PC-9 (cell line): Measurements from ENCODE around the gene ARMC12. TPM values are rescaled to one million over a fixed set of nuclear protein-coding genes. Genes with fewer than 3 reads are reported as not detected.

Experiments
- BruUV-seq: library from RNA; stranded (reverse); fragments of 400-500 nt; replicated peaks from 2 replicates; lab custom pipeline; 2021; lab: Mats Ljungman, UMichigan
- CTCF ChIA-PET: fragments of 300-600 bp; sonication (Branson Sonifier 250); formaldehyde crosslinking; loops from one replicate; lab custom pipeline; 2022; ENCODE audit warnings: antibody characterized with exemption; lab: Charles Lee
- POLR2A ChIA-PET: fragments of 300-600 bp; sonication (Branson Sonifier 250); formaldehyde crosslinking; loops from one replicate; lab custom pipeline; 2022; ENCODE audit warnings: antibody characterized with exemption; ENCODE audit not compliant: unreplicated experiment; lab: Charles Lee
- DNase-seq, 2 experiments: peaks; one replicate each; pipeline versions ENCODE4 v3.0.0 to v3.0.0-alpha.2; 2015 to 2022; ENCODE audit warnings: mixed read lengths in 1 of 2
- H2AFZ ChIP-seq: fragments of 200-600 bp; sonication (generic); 2 replicates; pipeline ENCODE4 v1.8.1; 2017; ENCODE audit warnings: antibody characterized with exemption
- H3F3A ChIP-seq: fragments of 200-600 bp; sonication (generic); 2 replicates; pipeline ENCODE4 v1.8.1; 2017; ENCODE audit warnings: antibody characterized with exemption, mild to moderate bottlenecking, low read depth; ENCODE audit not compliant: insufficient read depth
- H3K27ac ChIP-seq: fragments of 200-600 bp; sonication (generic); 2 replicates; pipeline ENCODE4 v1.6.1; 2016; ENCODE audit warnings: mixed run types
- H3K27me3 ChIP-seq: fragments of 200-600 bp; sonication (generic); 2 replicates; pipeline ENCODE4 v1.6.1; 2016; ENCODE audit warnings: low read depth, mixed run types; ENCODE audit not compliant: insufficient read depth
- H3K36me3 ChIP-seq: fragments of 200-600 bp; sonication (generic); 2 replicates; pipeline ENCODE4 v1.6.1; 2016; ENCODE audit warnings: low read depth, mixed run types
- H3K4me1 ChIP-seq: fragments of 200-600 bp; sonication (generic); replicated peaks from 2 replicates; pipeline ENCODE4 v1.6.1; 2016; ENCODE audit warnings: mixed run types; ENCODE audit not compliant: insufficient read depth
- H3K4me2 ChIP-seq: fragments of 200-600 bp; sonication (generic); 2 replicates; pipeline ENCODE4 v1.6.1; 2017; ENCODE audit warnings: mixed run types
- H3K4me3 ChIP-seq: fragments of 200-600 bp; sonication (generic); 2 replicates; pipeline ENCODE4 v1.6.1; 2016; ENCODE audit warnings: mixed run types
- H3K79me2 ChIP-seq: fragments of 200-600 bp; sonication (generic); 2 replicates; pipeline ENCODE4 v1.6.1; 2017; ENCODE audit warnings: low read depth, mixed run types
- H3K9me2 ChIP-seq: fragments of 200-600 bp; sonication (generic); 2 replicates; pipeline ENCODE4 v1.8.1; 2017; ENCODE audit warnings: mild to moderate bottlenecking; ENCODE audit not compliant: insufficient read depth
- H3K9me3 ChIP-seq: fragments of 200-600 bp; sonication (generic); 2 replicates; pipeline ENCODE4 v1.8.1; 2016; ENCODE audit warnings: low read depth; ENCODE audit not compliant: insufficient read depth
- H4K20me1 ChIP-seq: fragments of 200-600 bp; sonication (generic); 2 replicates; pipeline ENCODE4 v1.8.1; 2017; ENCODE audit not compliant: insufficient read depth
- EZH2 ChIP-seq: fragments of 200-600 bp; sonication (generic); IDR thresholded peaks from 2 replicates; pipeline ENCODE4 v1.8.0; 2017; ENCODE audit warnings: antibody characterized with exemption, low read depth
- intact Hi-C: fragments of 100-400 bp; cut with micrococcal nuclease; formaldehyde crosslinking; loops from one replicate; pipeline ENCODE4 v1.10.0; 2022; ENCODE audit not compliant: unreplicated experiment
- total RNA-seq: library from RNA; stranded (reverse); gene quantifications from 2 replicates; pipeline ENCODE4 v1.2.3, GENCODE V29; 2021
- TF ChIP-seq, protein P1 (sequence below): fragments of 200-600 bp; sonication (generic); conservative IDR thresholded peaks from 2 replicates; pipeline ENCODE4 v1.6.1; 2017; ENCODE audit warnings: mixed run types, antibody characterized with exemption, mild to moderate bottlenecking, moderate library complexity

Gene ARMC12
- total RNA-seq, 1 experiment from 2014 or later = 0.57 TPM

- DNase-seq = no peak
- no peaks in the 10 kb centered on the region for H3K9me3 ChIP-seq
- no peak overlapping the region for H3K27ac ChIP-seq
- H3K4me2 ChIP-seq = no peak overlapping the region
- H3K4me3 ChIP-seq = no peak overlapping the region
- ChIA-PET CTCF (no interaction called here), POLR2A (interaction anchor here (0.7 kb wide), 1 partner anchor 571 kb away, joined by 3 read pairs; no protein-coding TSS in a partner anchor)
- no peaks in the 10 kb centered on the region for H3K79me2 ChIP-seq
- no peaks in the 10 kb centered on the region for H3K36me3 ChIP-seq
- no peaks in the 10 kb centered on the region for H4K20me1 ChIP-seq
- intact Hi-C loops = no loop called here
- no peak overlapping the region for H2AFZ ChIP-seq
- TF ChIP-seq, protein P1, sequence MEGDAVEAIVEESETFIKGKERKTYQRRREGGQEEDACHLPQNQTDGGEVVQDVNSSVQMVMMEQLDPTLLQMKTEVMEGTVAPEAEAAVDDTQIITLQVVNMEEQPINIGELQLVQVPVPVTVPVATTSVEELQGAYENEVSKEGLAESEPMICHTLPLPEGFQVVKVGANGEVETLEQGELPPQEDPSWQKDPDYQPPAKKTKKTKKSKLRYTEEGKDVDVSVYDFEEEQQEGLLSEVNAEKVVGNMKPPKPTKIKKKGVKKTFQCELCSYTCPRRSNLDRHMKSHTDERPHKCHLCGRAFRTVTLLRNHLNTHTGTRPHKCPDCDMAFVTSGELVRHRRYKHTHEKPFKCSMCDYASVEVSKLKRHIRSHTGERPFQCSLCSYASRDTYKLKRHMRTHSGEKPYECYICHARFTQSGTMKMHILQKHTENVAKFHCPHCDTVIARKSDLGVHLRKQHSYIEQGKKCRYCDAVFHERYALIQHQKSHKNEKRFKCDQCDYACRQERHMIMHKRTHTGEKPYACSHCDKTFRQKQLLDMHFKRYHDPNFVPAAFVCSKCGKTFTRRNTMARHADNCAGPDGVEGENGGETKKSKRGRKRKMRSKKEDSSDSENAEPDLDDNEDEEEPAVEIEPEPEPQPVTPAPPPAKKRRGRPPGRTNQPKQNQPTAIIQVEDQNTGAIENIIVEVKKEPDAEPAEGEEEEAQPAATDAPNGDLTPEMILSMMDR = no peak
- no peak for TF ChIP-seq EZH2
- H3K9me2 ChIP-seq = no peaks in the 10 kb centered on the region
- H3F3A ChIP-seq = peaks cover 3% of the 10 kb centered on the region; the same call in 1 of the 2 replicates
- peaks cover 4% of the 10 kb centered on the region; the same call in 1 of the 2 replicates for H3K27me3 ChIP-seq
- no TSS peak for BruUV-seq
- peaks cover 14% of the 10 kb centered on the region for H3K4me1 ChIP-seq
Observed at GRCh38 chr6:35787266-35788218, 50.7 kb downstream of the ARMC12 start.

DNA sequence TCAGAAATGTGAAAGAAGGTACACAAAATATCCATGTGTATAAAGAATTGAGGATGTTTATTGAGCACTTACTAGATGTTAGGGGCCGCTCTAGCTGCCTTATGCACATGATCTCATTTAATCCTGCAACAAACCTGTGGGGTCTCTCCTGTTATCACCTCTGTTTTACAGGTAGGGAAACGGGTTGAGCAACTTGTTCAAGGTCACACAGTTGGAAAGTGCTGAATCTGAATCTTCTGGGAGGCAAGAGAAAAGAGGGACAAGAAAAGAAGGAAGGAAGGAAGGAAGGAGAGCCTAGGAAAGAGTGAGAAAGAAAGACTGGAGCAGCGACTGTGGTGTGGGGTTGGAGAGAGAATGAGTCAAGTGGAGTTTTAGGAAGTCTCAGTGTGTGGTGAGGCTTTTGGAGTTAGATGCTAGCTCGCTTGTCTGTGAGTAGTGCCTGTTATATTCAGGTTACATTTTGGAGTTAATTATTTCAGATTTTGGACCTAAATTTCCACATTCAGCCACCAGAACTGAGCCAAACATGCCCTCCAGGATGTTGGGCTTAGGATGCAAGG is 51.7 kb downstream of the ARMC12 start:
- H3K27me3 ChIP-seq = peaks cover 4% of the 10 kb centered on the region; the same call in 1 of the 2 replicates
- no peaks in the 10 kb centered on the region for H3K36me3 ChIP-seq
- no peaks in the 10 kb centered on the region for H3K9me3 ChIP-seq
- intact Hi-C loops = no loop called here
- H3K4me1 ChIP-seq = peaks cover 9% of the 10 kb centered on the region; the same call in 1 of the 2 replicates
- TF ChIP-seq, protein P1 = no peak
- no peak for TF ChIP-seq EZH2
- no peak overlapping the region; the same call in 1 of the 2 replicates for H2AFZ ChIP-seq
- H3K27ac ChIP-seq = no peak overlapping the region
- CTCF ChIA-PET = no interaction called here
- no peaks in the 10 kb centered on the region for H3K79me2 ChIP-seq
- peaks cover 3% of the 10 kb centered on the region; the same call in 1 of the 2 replicates for H3F3A ChIP-seq
- no peak overlapping the region for H3K4me3 ChIP-seq
- no peaks in the 10 kb centered on the region for H4K20me1 ChIP-seq
- no peak overlapping the region for H3K4me2 ChIP-seq
- DNase-seq = no peak
- POLR2A ChIA-PET = no interaction called here
- no peaks in the 10 kb centered on the region for H3K9me2 ChIP-seq
- BruUV-seq = no TSS peak

GRCh38 chr6:35790683-35791082 is 53.9 kb downstream of the ARMC12 start:
- Histone ChIP-seq H3K4me2 (no peak overlapping the region), H3K79me2 (no peaks in the 10 kb centered on the region), H3K36me3 (no peaks in the 10 kb centered on the region), H3K27ac (no peak overlapping the region), H3K4me3 (no peak overlapping the region), H3F3A (no peaks in the 10 kb centered on the region), H4K20me1 (no peaks in the 10 kb centered on the region), H3K4me1 (no peaks in the 10 kb centered on the region), H2AFZ (no peak overlapping the region), H3K9me2 (no peaks in the 10 kb centered on the region), H3K9me3 (no peaks in the 10 kb centered on the region), H3K27me3 (peaks cover 4% of the 10 kb centered on the region; the same call in 1 of the 2 replicates)
- intact Hi-C loops = no loop called here
- TF ChIP-seq, protein P1 = no peak
- TF ChIP-seq EZH2 = no peak
- CTCF ChIA-PET = interaction anchor here (0.7 kb wide), 1 partner anchor 19 kb away, joined by 4 read pairs; no protein-coding TSS in a partner anchor
- no TSS peak for BruUV-seq
- DNase-seq = no peak
- POLR2A ChIA-PET = no interaction called here
